ENCODE data around the gene HOXB6.
A peak's percentile ranks its signal among the peaks of the same experiment; 100 is the strongest.

Gene HOXB6

DNA sequence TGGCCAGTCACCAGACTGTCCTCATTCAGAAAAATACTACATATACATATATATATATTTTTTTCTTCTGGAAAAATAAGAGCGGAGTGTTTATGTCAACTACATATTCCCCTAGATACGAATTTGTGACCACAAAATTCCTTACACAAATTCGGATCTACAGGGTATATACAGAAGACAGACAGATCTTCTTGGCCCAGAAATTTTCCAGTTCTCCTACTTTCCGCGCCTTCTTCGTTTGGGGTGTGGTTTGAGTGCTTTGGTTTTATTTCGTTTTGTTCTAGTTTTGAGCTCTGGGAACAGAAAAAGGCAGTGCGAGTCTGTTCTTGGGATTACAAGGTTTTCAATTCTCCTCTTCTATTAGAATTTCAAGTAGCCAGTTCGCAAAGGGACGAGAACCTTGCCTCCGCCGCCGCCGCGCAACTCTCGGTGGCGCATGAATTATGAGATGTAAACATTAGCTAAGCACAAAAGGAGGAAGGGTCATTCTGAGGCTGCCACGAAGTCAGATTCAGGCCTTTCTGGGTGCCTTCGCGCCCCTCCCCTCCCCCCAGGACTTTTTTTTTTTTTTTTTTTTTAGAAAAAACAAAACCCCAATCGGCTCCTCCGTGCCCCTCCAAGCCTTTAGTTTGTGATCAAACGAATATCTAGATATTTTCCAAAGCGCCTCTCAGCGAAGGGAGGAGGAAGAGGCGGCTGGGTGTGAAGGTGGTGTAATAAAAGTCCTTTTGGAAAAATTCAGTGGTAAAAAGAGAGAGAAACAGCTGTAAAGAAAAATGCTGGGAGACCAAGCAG lies 24.8 kb downstream of the HOXB6 start:
- DNase-seq (ENCODE audit: low read depth in 1 of 2, low spot score in 1 of 2), result no peak
- in situ Hi-C loops (cut with HindIII; ENCODE audit: low pct_unique_long_range_greater_than_20kb, low sequenced_read_pairs), result no loop called here
- TF ChIP-seq JUND (IDR thresholded peaks at IDR 0.05; ENCODE audit: low read depth), result no peak

DNA sequence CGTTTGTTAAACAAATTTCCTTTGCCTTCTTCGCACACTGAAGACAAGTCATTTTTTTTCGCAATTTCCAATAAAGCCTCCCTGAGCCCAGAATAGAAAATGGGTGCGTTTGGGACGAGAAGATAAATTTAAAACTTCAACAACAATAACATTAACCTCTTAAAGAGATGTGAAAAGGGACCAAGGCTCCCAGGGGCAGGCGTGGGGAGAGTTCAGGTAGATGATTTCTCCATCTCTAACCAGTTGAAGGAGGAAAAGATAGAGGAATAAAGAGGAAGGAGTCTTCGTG lies 25.4 kb downstream of the HOXB6 start:
- TF ChIP-seq JUND (IDR thresholded peaks at IDR 0.05; ENCODE audit: low read depth), result no peak
- no peak for DNase-seq (ENCODE audit: low read depth in 1 of 2, low spot score in 1 of 2)
- in situ Hi-C loops (cut with HindIII; ENCODE audit: low pct_unique_long_range_greater_than_20kb, low sequenced_read_pairs), result no loop called here

DNA sequence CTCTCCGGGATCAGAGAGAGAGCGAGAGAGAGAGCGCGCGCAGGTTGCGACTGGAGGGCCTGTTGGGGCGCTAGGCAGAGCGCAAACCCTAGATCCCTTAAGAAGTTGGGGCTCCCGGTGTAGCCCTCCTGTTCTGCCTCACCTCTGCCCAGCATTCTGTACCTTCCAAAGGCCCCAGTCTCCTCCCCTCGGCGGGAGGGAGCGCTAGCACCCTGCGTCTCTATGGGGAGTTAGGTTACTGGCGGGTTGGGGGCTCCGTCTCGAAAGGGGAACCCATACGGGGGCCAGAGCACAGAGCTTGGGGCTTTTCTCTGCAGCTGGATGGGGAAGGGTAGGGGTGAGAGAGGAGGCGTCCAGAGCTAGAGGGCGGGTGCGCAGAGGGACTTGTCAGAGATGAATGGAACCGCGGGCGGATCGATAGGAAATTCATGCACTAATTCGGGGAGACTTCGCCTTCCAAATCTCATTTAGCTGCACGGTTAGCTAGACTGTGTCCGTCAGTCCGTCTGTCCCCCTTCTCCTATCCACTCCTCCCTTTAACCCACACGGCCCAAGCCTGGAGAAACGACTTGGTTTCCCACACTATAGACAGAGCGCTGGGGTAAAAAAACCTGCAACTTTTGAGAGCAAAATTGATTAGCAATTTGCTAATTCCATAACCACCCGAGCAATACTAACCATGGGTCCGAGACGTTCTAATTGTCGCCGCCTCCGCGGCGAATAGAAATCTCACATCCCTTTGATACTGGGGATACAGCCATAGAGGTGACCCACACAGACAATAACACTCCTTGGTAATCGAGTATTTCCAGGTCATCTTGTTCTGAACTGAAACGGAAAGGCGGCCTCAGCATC lies 25.9 kb downstream of the HOXB6 start:
- no peak for DNase-seq (ENCODE audit: low read depth in 1 of 2, low spot score in 1 of 2)
- no peak for TF ChIP-seq JUND (IDR thresholded peaks at IDR 0.05; ENCODE audit: low read depth)
- in situ Hi-C loops (cut with HindIII; ENCODE audit: low pct_unique_long_range_greater_than_20kb, low sequenced_read_pairs), result no loop called here

DNA sequence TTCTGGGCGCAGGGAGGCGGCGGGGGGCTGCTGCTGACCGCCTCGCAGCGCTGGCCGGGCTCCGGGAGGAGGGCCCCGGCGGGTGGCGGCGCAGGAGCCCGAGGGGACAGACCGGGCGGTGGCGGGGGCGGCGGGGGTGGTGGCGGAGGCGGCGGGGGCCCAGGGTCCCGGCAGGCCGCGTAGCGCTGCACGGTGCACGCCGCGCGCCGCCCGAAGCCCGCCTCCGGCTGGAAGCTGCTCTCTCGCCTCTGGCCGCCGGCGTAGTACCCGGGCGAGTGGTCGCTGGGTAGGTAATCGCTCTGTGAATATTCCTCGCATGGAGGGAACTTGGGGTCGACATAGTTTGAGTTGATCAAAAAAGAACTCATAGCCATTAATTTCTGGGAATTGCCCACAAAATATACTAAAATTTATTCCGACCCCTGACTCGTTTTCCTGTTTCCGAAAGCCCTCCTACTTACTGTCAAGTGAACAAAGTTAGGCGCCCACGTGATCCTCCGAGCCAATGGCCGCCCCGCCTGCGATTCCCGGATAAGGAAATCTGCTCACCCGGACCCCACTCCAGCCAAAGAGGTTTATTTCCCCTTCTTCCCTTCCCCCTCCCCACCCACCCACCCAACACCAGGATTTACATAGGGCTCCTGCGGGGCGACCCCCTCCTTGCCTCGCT lies 26.7 kb downstream of the HOXB6 start, which contains the start of gene HOXB4:
TSS of gene HOXB4 (minus strand) at position 405 of the 670 bp plus-strand sequence. CDS start at position 374, 31 bp downstream.
- no peak for DNase-seq (ENCODE audit: low read depth in 1 of 2, low spot score in 1 of 2)
- in situ Hi-C loops (cut with HindIII; ENCODE audit: low pct_unique_long_range_greater_than_20kb, low sequenced_read_pairs), result no loop called here
- TF ChIP-seq JUND (IDR thresholded peaks at IDR 0.05; ENCODE audit: low read depth), result no peak

DNA sequence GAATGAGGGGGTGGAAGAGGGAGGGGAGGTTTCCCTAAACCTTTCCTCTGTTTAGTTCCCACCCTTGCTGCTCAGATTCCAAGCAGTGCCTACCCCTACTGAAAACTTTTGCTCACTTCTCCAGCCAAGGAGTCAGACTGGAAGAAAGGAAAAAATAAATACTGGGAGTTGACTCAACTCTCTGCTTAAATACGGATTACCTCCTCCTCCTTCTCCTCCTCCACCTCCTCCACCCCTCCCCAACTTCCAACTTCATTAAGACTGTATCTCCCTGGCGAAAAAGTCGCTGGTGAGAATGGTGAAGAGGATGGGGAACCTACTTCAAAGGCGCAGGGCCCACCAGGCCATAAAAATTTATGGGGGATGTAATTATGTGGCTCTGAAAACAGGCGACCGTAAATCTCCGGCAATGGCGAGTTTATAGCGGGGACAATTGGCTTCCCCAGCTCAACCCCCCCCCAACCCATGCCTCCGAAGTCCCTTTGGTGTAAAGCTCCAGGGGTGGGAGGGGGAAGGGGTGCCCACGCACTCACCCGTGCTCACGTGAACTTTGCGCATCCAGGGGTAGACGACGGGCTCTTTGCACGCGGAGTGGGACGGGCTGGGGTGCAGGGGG lies 27.3 kb downstream of the HOXB6 start:
- no peak for TF ChIP-seq JUND (IDR thresholded peaks at IDR 0.05; ENCODE audit: low read depth)
- DNase-seq (ENCODE audit: low read depth in 1 of 2, low spot score in 1 of 2), result no peak
- in situ Hi-C loops (cut with HindIII; ENCODE audit: low pct_unique_long_range_greater_than_20kb, low sequenced_read_pairs), result no loop called here

DNA sequence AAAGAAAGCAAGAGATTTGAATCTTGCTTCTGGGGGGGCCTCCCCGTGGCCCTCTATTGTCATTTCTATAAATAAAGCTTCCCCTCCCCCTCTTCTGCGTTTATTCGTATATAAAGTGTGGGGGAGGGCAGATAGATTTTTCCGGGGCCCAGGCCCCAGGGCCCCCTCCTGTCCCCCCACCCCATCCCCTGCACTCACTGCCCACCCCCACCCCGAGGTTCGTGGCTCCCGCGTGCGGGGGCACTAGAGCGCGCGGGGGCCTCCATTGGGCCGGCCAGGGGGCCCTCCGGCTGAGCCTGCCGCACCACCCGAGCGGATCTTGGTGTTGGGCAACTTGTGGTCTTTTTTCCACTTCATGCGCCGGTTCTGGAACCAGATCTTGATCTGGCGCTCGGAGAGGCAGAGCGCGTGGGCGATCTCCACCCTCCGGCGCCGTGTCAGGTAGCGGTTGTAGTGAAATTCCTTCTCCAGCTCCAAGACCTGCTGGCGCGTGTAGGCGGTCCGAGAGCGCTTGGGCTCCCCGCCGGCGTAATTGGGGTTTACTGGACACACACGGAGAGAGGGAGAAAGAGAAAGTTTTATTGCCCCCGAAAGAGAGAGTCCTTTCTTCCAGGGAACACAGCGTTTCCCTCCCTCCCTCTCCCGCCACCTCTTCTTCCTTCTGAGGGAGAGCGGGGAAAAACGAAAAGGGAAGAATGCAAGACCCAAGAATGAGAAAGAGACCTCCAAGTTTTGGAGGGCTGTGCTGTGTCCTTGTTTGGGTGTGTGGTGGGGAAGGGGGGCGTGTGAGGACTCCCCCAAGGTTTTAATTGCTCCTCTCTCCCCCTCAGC lies 28.1 kb downstream of the HOXB6 start:
- in situ Hi-C loops (cut with HindIII; ENCODE audit: low pct_unique_long_range_greater_than_20kb, low sequenced_read_pairs), result no loop called here
- no peak for TF ChIP-seq JUND (IDR thresholded peaks at IDR 0.05; ENCODE audit: low read depth)
- peak; percentile 72 to 94 for DNase-seq (ENCODE audit: low read depth in 1 of 2, low spot score in 1 of 2)

DNA sequence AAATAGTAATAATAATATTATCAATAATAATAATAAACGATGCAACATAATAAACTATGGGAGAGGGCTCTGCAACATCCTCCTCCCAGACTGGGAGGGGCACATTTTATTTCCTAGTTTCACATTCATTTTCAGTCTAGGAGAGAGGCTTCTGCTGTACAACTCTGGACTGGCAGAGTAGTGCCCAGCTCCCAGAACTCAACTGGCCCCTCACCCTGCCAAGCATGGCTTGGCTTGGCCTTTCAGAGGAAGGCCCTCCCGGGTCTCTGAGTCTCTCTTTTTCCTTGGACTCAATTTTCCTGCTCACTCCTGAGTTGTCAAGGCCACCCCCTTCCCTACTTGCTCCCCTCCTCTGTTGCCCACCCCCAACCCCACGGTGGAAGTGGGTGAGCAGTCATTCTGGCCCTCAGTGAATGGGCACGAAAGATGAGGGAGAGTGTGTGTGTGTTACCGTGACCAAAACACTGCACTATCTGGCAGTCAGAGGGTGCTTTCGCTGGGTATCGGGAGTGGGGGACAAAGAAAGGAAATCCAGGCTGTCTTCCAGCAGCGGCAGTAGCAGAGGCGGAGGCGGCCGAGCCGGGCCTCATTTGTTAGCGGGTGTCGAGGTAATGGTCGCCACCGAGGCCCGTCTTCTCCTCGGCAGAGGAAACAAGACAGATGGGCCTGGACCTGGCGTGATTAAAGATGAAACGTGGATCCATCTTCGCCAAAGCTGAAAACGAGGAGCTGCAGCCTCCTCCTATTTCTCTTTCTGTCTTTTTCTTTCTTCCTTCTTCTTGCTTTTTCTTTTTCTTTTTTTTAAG lies 28.9 kb downstream of the HOXB6 start:
- DNase-seq (ENCODE audit: low read depth in 1 of 2, low spot score in 1 of 2), result no peak
- no peak for TF ChIP-seq JUND (IDR thresholded peaks at IDR 0.05; ENCODE audit: low read depth)
- in situ Hi-C loops (cut with HindIII; ENCODE audit: low pct_unique_long_range_greater_than_20kb, low sequenced_read_pairs), result no loop called here

DNA sequence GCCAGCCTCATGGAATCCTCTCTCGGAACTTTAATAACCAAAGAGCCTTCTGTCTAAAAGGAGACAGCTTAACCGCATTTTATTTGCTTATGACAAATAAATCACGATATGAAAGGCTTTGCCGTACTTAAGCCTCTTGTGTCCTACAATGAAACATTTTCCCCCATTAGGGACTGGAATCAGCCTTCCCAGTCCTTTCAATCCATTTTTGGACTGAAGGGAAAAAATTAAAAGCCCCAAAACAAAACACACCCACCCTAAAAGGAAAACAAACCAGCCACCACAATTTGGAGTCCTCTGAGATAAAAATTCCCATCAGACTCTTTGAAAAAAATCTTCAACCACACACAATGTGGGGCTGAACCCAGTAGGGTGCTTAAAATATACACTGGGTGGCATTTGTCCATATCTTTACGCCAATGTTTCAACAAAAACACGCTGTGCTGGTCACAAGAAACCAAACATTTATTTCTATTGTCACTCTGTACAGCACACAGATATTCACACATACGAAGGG lies 29.7 kb downstream of the HOXB6 start:
- in situ Hi-C loops (cut with HindIII; ENCODE audit: low pct_unique_long_range_greater_than_20kb, low sequenced_read_pairs), result no loop called here
- DNase-seq (ENCODE audit: low read depth in 1 of 2, low spot score in 1 of 2), result no peak
- TF ChIP-seq JUND (IDR thresholded peaks at IDR 0.05; ENCODE audit: low read depth), result no peak

DNA sequence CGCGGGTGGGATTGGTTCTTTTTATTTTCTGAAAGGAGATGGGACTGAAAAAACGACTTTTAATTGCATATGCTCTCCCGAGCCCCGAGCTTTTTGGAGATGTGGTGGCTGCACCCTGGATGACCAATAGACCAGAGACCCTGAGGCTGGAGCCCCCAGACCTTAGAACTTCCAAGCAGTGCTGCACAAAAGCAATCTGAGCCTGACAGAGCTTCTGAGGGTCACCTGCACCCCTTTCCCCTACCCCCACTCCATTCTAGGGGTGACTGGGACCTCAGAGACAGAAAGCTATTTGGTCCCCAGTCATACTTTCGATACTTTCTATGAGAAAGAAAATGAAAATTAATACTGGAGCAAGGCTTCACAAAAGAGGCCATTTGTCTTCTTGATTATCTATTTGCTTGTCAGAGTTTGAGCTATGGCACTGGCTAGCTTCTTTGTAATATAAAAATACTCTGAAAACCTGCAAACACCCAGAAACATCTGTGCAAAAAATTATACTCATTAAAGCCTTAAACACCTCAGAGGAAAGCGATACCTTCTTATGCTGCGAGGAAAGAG lies 30.2 kb downstream of the HOXB6 start:
- DNase-seq (ENCODE audit: low read depth in 1 of 2, low spot score in 1 of 2), result no peak
- in situ Hi-C loops (cut with HindIII; ENCODE audit: low pct_unique_long_range_greater_than_20kb, low sequenced_read_pairs), result no loop called here
- TF ChIP-seq JUND (IDR thresholded peaks at IDR 0.05; ENCODE audit: low read depth), result no peak

DNA sequence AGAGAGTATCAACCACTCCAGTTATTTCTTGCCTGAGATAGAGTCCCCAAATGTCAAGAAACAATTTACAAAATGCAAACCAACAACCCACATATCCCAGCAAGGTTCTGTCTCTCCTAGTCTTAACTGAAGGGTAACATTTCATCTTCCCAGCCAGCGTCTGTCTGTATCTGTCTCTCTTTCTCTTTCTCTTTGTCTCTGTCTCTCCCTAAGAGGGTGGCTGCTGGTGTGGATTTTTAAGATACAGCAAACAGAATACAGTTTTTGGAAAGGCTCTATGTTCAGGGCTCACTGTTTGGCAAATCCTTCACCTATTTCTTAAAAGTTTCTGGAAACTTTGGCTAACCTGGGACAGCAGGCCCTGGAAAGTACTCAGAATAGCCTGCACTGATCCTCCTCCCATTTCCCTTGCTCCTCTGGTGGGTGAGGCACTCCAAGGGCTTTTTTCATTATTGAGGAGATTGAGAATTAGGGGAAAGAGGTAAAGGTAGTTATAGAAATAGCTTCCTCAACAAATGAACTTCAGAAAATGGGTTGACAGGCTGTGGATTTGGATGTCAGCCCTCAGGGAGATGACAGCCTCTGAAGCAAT lies 32.9 kb downstream of the HOXB6 start:
- TF ChIP-seq JUND (IDR thresholded peaks at IDR 0.05; ENCODE audit: low read depth), result no peak
- no peak for DNase-seq (ENCODE audit: low read depth in 1 of 2, low spot score in 1 of 2)
- in situ Hi-C loops (cut with HindIII; ENCODE audit: low pct_unique_long_range_greater_than_20kb, low sequenced_read_pairs), result no loop called here

All from T47D (cell line).